Measurements from ENCODE around the gene ESRRA. TPM values are rescaled to one million over a fixed set of nuclear protein-coding genes. Genes with fewer than 3 reads are reported as not detected.

The ESRRA gene
- total and polyA plus RNA-seq, 9 of the 15 experiments (the other 6 are each of a cell fraction or from before 2014, with no cell fraction given), result 0.27 to 89.7 (median 23.7) TPM

- TF ChIP-seq SAP30 (IDR thresholded peaks at IDR 0.05; ENCODE audit: borderline replicate concordance, insufficient read depth, low read depth, low read length, poor library complexity, severe bottlenecking) (no peak), RUNX1 (IDR thresholded peaks at IDR 0.05; ENCODE audit: low read depth) (no peak), E2F3 (CRISPR knock-in tag; IDR thresholded peaks at IDR 0.05) (no peak), FIP1L1 (IDR thresholded peaks at IDR 0.05; ENCODE audit: low read depth, low read length, poor library complexity, severe bottlenecking) (no peak), SREBF1 (IDR thresholded peaks at IDR 0.05; ENCODE audit: borderline replicate concordance, low read depth, low read length) (no peak), KLF1 (tag; IDR thresholded peaks at IDR 0.05) (peak; percentile 28; the same call in 1 of the 2 replicates), ARID3A (IDR thresholded peaks at IDR 0.05; ENCODE audit: borderline replicate concordance, low read depth, low read length) (no peak), ZNF696 (CRISPR knock-in tag; conservative IDR thresholded peaks at IDR 0.05) (no peak), ZBTB49 (CRISPR knock-in tag; IDR thresholded peaks at IDR 0.05; ENCODE audit: borderline replicate concordance) (no peak), ZNF644 (tag; IDR thresholded peaks at IDR 0.05; ENCODE audit: low read depth) (no peak), ZNF134 (CRISPR knock-in tag; conservative IDR thresholded peaks at IDR 0.05) (no peak), RFX1 (IDR thresholded peaks at IDR 0.05) (no peak), SMARCB1 (IDR thresholded peaks at IDR 0.05; ENCODE audit: insufficient read length, low read depth) (no peak), ZNF318 (IDR thresholded peaks at IDR 0.05; ENCODE audit: borderline replicate concordance in 1 of 2, low read depth in 1 of 2) (no peak), ZNF140 (CRISPR knock-in tag; IDR thresholded peaks at IDR 0.05) (no peak)
Observed at GRCh38 chr11:64357904-64358535, 52.7 kb downstream of the ESRRA start (continued).
